NCI-H1417 (cell line): Measurements from ENCODE around the gene USH2A.
A peak's percentile ranks its signal among the peaks of the same experiment; 100 is the strongest.

Experiments used
- DNase-seq, 3 experiments: peaks; one replicate each; lab custom pipeline; 2025; lab: John Stamatoyannopoulos, UW

USH2A gene

GRCh38 chr1:216285052-216285451 is 138.2 kb downstream of the USH2A start:
- no peak for DNase-seq

GRCh38 chr1:216281757-216282156 is 141.5 kb downstream of the USH2A start:
- DNase-seq: no peak

GRCh38 chr1:216270086-216270773 is 153.0 kb downstream of the USH2A start:
- DNase-seq: no peak

GRCh38 chr1:216261631-216262030 is 161.6 kb downstream of the USH2A start:
- no peak for DNase-seq

GRCh38 chr1:216258856-216259255 is 164.4 kb downstream of the USH2A start:
- no peak for DNase-seq

GRCh38 chr1:216258386-216258785 is 164.9 kb downstream of the USH2A start:
- DNase-seq: no peak

GRCh38 chr1:216250861-216251260 is 172.4 kb downstream of the USH2A start:
- no peak for DNase-seq

GRCh38 chr1:216248628-216249027 is 174.6 kb downstream of the USH2A start:
- no peak for DNase-seq

GRCh38 chr1:216247937-216248336 is 175.3 kb downstream of the USH2A start:
- no peak for DNase-seq

- no peak for DNase-seq
Observed at GRCh38 chr1:216246577-216247203, 176.6 kb downstream of the USH2A start.

GRCh38 chr1:216238844-216239243 is 184.4 kb downstream of the USH2A start:
- DNase-seq: no peak

- no peak for DNase-seq
Observed at GRCh38 chr1:216237927-216238542, 185.2 kb downstream of the USH2A start.

- peak in 1 of 3 experiments; percentile 26 for DNase-seq
Observed at GRCh38 chr1:216224233-216224632, 199.0 kb downstream of the USH2A start.

- no peak for DNase-seq
Observed at GRCh38 chr1:216223486-216223885, 199.8 kb downstream of the USH2A start.

- no peak for DNase-seq
Observed at GRCh38 chr1:216222288-216222687, 201.0 kb downstream of the USH2A start.

GRCh38 chr1:216221260-216221700 is 202.0 kb downstream of the USH2A start:
- peak; percentile 64 to 90 (median 66) for DNase-seq

- no peak for DNase-seq
Observed at GRCh38 chr1:216216305-216216704, 206.9 kb downstream of the USH2A start.

GRCh38 chr1:216215169-216215568 is 208.1 kb downstream of the USH2A start:
- DNase-seq: no peak

- no peak for DNase-seq
Observed at GRCh38 chr1:216212826-216213225, 210.4 kb downstream of the USH2A start.

GRCh38 chr1:216210081-216210480 is 213.2 kb downstream of the USH2A start:
- no peak for DNase-seq

GRCh38 chr1:216209125-216209524 is 214.1 kb downstream of the USH2A start:
- DNase-seq: no peak

GRCh38 chr1:216207154-216207553 is 216.1 kb downstream of the USH2A start:
- no peak for DNase-seq

- no peak for DNase-seq
Observed at GRCh38 chr1:216205176-216205575, 218.1 kb downstream of the USH2A start.
